NCI-H82 (cell line): ENCODE data around the gene BTNL3.
"Not testable (repeated sequence)": the region's sequence is repeated elsewhere in the genome, so short reads cannot be mapped to it uniquely, and the experiment has no call there.

Experiments used
- DNase-seq: peaks from one replicate; lab custom pipeline; 2025; lab: John Stamatoyannopoulos, UW

The BTNL3 gene

DNA sequence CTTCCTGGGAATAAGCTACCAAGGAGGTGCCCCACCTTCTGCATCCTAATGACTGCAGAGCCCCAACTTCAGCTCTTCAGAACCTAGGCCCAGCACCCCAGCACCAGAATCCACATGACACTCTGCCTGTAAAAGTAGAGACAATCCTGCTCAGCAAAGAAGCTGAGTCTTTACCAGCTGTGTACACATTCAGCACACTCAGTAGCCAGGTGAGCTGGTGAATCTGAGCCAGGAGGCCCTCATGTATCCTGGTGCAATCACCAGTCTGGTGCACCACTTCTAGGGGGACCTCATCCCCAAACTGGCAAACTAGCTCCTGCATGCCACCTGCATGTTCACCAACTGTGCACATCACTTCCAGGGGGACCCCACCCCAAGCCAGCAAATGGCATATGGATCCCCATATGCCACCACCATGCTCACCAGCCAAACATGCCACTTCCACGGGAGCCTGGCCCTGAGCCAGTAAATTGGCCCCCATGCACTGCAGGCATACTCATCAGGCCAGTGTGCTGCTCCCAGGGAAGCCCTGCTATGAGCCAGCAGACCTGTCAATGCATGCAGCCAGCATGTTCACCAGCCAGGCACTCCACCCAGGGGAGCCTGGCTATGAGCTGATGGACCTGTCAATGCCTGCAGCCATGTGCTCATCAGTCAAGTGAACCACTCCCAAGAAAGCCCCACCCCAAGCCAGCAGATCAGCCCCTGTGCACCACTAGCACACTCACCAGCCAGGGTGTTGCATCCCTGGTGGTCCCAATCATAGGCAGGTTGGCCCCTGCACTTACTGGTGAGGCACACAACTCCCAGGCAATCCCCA, 35.8 kb downstream of the BTNL3 start:
- DNase-seq, result no peak

DNA sequence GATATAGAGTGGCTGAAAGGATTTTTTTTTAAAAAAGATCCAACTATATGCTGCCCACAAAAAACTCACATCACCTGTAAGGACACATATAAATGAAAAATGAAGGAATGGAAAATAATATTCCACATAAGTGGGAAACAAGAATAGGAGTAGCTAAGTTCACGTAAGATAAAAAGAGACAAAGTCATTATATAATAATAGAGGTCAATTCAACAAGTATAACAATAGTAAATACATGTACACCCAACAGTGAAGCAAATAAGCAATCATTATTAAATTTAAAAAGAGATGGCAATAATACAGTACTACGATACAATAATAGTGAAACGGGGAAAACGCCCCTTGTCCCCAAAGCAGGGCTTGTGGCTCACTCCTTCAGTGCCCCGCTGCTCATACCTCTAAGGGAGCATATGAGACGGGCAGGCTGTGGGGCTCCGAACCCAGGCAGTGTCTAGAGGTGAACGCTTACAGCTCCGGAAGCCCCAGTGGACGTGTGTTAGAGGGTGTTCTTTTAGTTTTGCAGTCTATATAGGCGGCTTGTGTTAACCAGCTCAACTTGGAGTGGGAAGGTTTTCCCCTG, 38.9 kb downstream of the BTNL3 start:
- no peak for DNase-seq

DNA sequence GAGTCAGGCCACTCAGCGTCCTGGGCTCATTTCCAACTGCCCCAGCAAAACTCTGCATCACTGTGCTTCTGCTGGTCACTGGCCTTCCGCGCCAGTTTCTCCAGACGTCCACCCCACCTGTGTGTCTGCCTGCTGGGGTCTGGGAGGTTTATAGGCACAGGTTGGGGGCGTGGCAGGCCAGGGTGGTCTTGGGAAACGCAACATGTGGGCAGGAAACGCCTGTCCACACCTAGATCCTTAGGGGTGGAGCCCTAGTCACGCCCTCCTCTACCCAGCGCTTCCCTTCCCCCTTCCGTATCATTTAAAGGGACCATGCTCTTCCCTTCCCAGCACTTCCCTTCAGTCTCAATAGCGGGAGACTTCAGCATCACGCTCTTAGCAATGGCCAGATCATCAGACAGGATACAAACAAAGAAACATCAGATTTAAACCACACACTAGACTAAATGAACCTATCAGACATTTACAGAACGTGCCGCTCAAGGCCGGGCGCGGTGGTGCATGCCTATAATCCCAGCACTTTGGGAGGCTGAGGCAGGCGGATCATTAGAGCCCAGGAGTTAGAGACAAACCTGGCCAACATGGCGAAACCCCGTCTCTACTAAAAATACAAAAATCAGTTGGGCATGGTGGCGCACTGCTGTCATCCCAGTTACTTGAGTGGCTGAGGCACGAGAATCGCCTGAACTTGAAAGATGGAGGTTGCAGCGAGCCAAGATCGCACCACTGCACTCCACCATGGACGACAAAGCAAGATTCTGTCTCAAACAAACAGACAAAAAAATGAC, 39.6 kb downstream of the BTNL3 start:
- no peak for DNase-seq

DNA sequence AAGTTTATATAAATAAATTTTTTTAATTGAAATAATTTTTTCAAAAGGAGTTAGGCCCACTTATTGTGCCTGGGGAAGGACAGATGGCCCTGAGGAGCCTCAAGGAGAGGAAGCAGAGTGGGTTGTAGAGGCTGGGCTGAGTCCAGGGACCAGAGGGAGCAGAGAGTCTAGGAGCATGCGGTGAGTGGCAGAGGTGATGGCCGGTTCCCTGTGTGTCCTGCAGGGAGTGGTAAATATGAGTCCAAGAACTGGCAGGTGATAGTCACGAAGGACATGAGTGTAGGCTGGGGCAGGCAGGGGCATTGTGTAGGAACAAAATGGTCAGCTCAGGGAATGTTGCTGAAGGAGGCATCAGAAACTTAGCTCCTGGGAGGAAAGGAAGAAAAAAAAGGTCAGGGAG, 43.1 kb downstream of the BTNL3 start:
- DNase-seq, result no peak

DNA sequence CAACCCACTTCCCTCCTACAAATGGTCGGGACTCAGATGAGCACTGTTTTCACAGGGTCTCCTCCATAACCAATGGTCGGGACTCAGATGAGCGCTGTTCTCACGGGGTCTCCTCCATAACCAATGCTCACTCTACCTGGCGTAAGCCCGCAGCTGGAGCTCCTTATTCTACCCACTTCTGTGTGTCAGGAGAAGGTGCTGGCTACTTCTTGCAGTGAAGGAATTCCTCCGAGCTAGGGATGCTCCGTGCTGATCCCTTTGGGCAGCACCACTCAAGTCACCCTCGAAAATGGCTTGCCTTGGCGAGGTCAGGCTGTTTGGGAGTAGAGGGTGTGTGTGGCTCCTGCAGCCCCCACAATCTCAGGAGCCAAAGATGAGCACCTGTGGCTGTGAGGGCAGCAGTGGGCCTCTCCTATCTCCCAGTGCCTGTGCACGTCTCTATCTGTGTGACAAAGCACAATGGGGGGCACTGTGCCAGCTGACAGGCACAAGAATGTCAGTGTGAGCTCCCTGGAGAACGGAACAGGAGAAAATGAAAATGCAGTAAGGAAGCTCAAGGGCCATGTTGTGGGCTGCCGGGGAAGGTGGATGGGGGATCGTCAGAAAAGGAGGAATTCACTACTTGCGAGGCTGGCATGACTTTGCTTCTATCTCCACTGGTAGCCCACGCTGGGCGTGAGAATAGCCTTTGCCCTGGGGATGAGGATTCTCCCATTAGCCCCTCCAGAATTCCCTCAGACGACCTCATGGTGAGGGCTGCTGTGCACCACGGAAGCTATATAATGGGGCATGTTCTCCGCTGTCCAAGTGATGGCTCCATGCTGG, 47.6 kb downstream of the BTNL3 start:
- DNase-seq, result no peak

DNA sequence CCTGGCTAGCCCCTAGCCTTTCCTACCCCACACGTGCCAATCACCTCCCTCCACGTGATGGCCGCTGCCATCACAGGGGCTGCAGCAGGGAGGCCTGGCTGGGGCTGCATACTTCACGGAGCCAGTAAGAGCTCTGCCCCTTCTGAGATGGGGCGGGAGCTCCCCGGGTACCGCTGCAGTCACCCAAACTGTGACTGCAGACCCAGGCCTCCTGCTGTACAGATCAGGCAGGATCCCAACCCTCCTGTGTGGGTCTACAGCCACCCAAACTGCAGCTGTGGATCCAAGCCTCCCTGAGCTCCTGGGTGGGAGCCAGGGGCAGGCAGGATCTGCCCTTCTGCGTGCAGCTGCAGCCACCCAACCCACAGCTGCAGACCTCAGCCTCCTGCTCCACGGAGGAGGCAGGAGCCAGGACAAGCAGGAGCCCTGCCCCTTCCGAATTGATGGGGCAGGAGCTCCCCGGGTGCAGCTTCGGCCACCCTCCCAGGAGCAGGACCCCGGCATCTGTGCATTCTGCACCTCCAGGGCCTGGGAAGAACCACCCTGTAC, 48.2 kb downstream of the BTNL3 start:
- no peak for DNase-seq

DNA sequence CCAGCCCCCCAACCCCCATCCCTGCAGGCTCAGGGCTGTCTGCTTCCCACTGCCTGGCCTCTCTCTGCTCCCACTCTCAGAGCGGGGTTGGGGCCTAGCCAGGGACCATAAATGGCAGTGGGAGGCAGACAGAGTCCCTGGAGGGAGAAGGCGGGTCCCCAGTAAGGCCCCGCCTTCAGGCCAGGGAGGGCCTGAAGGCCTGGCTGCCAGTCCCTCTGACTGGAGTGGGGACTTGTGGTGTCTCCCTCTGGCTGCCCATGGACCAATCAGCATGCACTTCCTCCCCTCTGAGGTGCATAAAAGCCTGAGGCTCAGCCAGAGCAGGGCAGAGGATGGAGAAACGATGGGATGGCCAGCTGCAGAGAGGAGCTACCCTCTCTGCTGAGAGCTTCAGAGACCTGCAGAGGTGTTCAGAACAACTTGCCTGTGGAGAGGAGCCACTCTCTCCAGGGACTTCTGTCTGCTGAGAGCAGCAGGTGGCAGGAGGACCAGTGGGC, 48.8 kb downstream of the BTNL3 start:
- DNase-seq, result no peak

DNA sequence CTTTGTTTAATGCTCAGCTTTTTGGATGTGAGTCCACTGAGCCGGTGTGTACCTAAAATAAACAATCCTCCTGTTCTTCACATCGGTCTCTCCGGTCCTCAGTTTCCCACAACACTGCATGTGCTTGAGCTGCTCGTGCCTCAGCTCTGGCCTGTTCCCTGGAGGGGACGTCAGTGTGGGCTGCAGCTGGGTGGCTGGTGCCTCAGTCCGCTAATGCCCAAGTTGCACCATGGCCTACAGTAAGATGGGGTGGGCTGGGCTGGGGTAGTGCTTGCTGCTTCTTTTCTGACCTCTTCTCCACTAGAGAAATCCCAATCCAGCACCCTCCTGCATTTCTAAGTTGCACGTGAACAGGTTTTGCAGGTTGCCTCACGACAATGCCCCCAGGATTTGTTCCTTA, 50.8 kb downstream of the BTNL3 start:
- DNase-seq, result no peak

DNA sequence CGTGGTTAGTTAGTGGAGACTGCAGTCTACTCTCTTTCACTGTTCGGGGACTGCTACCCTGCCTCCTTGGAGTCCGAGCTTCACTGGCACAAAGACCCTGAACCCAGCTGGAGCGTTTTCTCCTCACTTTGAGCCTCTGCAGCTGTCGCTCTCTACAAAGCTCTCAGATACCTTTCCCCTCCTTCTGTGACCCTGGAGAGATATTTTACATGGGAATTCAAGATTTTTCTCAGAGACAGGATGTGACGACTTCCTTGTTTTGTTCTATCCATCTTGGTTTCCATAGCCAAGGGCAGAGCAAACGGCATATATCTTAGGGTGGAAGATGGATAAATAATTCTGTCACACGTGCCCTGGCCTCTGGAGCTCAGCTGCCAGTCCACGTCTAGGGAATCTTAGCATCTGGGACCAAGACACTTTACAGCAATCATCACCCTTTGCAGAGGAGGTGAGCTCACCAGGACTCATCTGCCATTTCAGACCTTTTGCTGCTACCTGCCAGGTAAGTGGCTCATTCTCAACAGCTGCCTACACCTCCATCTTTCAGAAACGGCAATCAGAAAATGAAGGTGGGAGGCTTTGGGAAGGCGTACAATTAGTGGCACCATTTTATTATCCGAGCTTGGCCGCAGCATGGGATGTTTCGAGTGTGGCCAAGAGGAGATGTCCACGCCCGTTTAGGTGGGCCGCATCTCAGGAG, 51.4 kb downstream of the BTNL3 start, which contains the start of gene BTNL9:
Gene BTNL9, plus strand, starts transcription at position 336 of the 700 bp plus-strand sequence. CDS start 5,224 bp downstream, outside the sequence.
- no peak for DNase-seq

DNA sequence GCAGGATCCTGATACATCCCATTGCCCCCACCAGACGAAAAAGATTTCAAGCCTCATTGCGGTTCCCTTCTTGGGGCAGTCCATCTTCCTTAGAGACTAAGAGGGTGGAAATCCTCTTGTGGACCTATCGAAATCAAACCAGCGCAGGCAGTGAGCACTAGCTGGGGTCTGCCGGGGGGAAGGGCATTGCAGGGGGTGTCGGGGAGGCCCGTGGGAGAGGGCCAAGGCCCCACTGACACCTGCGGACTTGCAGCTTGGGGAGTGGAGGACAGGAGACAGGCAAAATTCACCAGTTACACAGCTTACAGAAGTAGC, 51.9 kb downstream of the BTNL3 start:
- DNase-seq, result no peak

DNA sequence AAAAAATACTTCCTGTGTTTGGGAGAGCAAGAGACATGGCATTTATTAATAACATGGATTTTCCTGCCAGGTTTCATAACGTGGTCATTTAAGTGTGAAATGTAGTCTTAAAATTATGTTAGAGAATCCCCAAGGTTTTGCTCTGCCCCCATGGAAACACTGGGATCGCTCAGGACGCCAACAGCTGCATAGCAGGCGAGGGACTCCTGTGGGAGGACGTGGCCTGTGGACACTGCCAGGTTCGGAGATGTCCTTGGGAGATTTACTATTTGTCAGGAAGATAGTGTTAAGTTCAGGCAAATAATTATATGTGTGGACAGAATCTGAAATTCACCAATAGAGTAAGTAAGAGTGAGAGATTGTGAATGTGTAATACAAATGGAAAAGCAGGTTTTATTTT, 52.4 kb downstream of the BTNL3 start:
- DNase-seq, result no peak

DNA sequence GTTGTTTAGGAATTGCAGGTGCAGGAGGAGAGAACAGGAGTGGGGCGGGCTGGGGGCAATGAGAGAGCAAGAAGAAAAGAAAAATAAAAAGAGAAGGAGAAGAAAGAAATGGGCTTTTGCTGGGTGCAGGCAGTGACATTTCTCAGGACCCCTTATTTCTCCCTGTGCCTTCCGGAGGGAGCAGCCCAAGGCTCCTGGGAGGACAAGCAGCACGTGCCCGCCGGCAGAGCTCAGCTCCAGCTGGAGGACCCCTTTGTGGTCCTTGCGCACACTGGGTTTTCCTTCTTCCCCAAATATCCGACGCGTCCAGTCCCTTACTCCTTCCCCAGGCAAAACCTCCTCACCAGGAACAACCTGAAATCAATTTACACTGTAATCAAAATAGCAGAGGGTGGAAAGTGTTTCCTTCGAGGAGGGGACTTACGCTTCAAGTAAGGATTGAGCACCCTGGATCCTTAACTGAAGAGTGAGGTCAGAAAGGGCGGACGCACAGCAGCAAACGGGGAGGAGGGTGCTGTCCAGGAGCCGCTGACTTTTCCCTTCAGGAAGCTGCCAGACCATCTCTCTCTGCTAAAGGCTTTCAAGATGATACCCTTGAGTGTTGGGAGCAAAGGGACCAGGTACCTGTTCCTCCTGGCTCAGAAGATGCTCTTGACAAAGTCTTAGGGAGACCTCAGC, 53.5 kb downstream of the BTNL3 start:
- no peak for DNase-seq

DNA sequence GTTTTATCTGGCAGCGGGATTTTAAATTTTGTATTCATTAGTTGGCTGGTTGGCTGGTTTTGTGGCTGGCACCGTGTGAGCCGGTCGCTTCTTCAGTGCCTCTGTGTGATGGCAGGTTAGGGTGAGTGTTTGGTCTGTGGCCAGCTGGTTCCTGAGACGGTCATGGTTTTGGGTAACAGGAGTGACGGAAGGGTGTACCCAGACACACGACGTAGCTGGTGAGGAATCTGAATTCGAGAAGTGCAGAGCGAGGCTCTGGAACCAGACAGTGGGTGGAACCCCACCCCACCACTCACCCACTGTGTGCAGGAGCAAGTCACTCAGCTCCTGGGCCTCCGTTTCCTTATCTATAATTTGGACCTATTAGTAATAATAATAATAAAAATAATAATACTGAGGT, 54.1 kb downstream of the BTNL3 start:
- DNase-seq, result no peak

DNA sequence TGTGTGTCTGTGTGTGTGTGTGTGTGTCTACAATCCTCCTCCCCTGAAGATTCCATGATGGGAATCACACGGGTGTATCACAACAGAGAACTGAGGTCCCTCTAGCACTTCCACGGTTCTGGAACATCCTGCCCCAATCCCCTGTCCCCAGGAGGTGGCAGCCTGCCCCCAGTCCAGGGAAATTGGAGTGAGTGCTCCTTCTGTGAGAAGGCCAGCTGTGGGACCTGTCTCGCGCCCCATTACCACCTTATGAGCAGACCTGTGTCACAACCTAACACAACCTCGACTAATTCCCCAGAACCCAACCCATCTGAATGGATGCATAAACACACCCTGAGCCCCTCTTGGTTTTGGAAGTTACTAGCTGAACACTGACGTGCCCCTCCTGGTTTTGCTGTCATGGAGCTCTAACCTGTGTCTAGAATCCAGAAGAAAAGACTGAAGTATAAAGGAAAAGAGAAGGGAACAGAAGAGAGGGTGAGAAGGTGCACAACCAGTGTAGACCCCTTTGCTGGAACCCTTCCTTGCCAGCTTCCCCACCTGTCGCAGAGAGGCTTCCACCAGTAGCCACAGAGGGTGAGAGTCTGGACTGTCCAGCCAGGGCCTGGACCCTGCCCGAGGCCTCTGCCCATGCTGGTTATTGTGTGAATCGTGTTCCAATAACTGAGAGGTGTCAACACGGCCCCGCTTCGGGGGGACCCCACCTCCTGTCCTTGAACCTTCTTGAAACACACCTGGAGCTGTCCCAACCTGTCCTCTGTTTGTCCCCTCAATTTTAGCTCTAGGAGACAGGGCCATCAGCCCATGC, 54.8 kb downstream of the BTNL3 start:
- DNase-seq, result no peak

DNA sequence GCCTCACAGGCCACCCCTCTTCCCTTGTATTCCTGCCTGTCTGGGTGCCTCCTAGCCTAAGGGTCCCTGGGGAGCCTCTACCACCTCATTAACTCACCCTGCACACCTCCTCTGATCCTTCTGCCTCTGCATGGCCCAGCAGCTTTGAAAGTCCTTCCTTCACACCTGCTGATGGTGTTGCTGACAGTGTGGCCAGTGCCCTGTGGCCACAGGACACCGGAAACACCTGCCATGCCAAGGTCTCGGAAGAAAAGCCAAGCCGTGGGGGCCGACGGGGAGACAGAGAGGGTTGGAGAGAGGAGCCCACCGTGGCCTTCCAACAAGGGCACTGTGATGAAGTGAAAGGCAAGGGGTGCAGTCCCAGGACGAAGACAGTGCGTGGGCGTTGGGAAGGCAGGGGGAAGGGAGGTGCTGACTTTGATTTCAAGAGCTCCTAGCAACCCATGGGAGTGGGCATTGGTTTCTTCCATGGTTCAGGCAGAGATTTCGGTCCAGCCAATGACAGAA, 55.5 kb downstream of the BTNL3 start:
- no peak for DNase-seq

DNA sequence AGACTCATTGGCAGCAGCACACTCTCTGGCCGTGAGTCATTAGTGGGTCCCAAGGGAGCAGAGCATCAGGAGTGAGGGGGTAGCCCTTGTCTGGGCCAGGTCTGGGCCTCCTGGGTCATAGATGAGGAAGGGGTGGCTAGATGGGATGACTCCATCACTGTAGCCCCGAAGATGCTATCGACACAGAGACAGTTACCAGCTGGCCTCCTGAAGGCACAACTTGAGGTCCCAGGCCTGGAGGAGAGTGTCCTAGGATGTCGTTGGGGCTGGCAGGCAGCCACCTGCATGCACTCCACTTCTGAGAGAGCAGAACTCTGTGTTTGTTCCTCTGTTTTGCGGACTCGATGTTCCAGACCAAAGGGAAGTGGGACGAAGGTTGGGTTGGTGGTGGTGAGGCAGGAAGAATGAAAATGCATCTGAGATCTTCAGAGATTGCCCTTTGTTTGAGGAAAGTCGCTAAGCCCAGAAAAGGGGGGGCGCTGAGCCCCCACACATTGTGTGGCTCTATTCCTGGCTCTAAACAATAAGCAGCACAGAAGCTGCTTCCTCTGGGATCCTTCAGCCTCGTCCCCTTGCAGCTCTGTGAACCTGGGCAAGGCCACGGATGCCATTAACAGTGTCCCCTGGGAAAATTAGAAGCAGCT, 56.1 kb downstream of the BTNL3 start:
- DNase-seq, result no peak

DNA sequence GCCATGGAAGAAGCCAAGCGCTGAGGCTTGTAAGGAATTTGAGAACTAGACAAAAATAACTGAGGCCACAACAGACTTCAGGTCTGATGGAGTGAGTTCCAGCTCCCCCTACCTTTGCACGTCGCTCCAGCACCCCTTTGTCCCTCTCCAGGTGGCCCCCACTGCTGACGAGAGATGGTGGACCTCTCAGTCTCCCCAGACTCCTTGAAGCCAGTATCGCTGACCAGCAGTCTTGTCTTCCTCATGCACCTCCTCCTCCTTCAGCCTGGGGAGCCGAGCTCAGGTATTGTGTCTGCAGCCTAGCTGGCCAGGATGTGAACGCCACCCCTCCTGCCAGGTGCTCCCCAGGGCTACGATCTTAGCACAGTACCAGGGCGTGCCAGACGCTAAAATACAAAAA, 56.7 kb downstream of the BTNL3 start:
- DNase-seq, result no peak

DNA sequence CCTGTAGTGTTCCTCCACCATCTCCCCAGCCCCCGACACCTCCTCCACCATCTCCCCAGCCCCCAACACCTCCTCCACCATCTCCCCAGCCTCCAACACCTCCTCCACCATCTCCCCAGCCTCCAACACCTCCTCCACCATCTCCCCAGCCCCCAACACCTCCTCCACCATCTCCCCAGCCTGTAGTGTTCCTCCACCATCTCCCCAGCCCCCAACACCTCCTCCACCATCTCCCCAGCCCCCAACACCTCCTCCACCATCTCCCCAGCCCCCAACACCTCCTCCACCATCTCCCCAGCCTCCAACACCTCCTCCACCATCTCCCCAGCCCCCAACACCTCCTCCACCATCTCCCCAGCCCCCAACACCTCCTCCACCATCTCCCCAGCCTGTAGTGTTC, 57.2 kb downstream of the BTNL3 start:
- not testable (repeated sequence) for DNase-seq

DNA sequence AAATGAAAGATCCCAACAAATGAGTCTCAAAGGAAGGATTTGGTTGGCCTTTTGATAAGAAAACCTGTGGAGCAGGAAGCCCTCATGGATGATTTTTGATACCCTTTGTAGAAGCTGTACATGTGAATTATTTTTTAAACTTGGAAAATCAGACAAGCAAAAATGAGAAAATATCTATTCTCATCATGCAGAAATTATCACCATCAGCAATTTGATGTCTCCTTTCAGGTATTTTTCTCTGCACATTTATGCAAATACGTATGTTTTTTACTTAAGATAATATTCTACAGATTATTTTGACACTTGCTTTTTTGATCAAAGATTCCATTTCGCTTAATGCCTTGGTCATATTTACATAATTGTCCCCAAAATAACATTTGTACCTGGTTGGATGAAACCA, 58.6 kb downstream of the BTNL3 start:
- no peak for DNase-seq
